Kidney (tissue), 14 donors: ENCODE results near the gene GAB2. TPM values are rescaled to one million over a fixed set of nuclear protein-coding genes. Genes with fewer than 3 reads are reported as not detected.

Experiments
- DNase-seq, 5 donors: peaks; one replicate each; pipeline ENCODE4 v3.0.0-alpha.2; 2013 to 2020
- FAIRE-seq: peaks from 2 replicates; lab custom pipeline; 2012; peaks lifted over from hg19 to GRCh38; lab: Jason Lieb, UNC
- H3K27ac ChIP-seq, 2 donors: one replicate each; pipeline ENCODE4 v1.7.0; 2013; ENCODE audit warnings: low read depth in 2 of 2, low read length in 2 of 2, inconsistent platforms in 1 of 2
- H3K27me3 ChIP-seq: one replicate; pipeline ENCODE4 v1.7.1; 2013; ENCODE audit warnings: low read length, inconsistent platforms; ENCODE audit not compliant: control insufficient read depth, insufficient read depth
- H3K36me3 ChIP-seq, 3 donors: one replicate each; pipeline versions ENCODE4 v1.7.0 to v1.7.1; 2013; ENCODE audit warnings: low read length in 3 of 3, control low read depth in 1 of 3, inconsistent platforms in 1 of 3; ENCODE audit not compliant: insufficient read depth in 3 of 3, control insufficient read depth in 2 of 3
- H3K4me1 ChIP-seq, 3 donors: one replicate each; pipeline versions ENCODE4 v1.7.0 to v1.7.1; 2013; ENCODE audit warnings: low read length in 3 of 3, inconsistent platforms in 1 of 3, low read depth in 1 of 3; ENCODE audit not compliant: control insufficient read depth in 2 of 3, insufficient read depth in 2 of 3
- H3K4me3 ChIP-seq, 3 donors: one replicate each; pipeline versions ENCODE4 v1.7.0 to v1.8.1; 2013; ENCODE audit warnings: low read length in 3 of 3, control low read depth in 1 of 3, inconsistent platforms in 1 of 3
- H3K9ac ChIP-seq, 3 donors: one replicate each; pipeline versions ENCODE4 v1.7.0 to v1.7.1; 2013; ENCODE audit warnings: low read length in 3 of 3, control low read depth in 1 of 3, inconsistent platforms in 1 of 3
- H3K9me3 ChIP-seq, 3 donors: one replicate each; pipeline versions ENCODE4 v1.7.0 to v1.7.1; 2013; ENCODE audit warnings: low read length in 3 of 3, control low read depth in 1 of 3, inconsistent platforms in 1 of 3; ENCODE audit not compliant: control insufficient read depth in 2 of 3, insufficient read depth in 1 of 3
- intact Hi-C: fragments of 100-400 bp; cut with DNase I; formaldehyde crosslinking; loops from one replicate; pipeline ENCODE4 v1.11.1; 2022
- polyA plus RNA-seq: library from polyadenylated mRNA; stranded (reverse); fragments of 350-450 nt; fragmentation: Illumina TruSeq; extraction: RNeasy Lipid Tissue Mini Kit (QIAGEN cat#74804); gene quantifications from one replicate; pipeline ENCODE4 v1.2.3, GENCODE V29; 2014; ENCODE audit warnings: low read depth, low replicate concordance; ENCODE audit not compliant: insufficient read depth
- total RNA-seq: library from RNA; stranded (reverse); fragmentation: NEBNext Ultra II Directional; extraction: Animal tissue kit (Norgen Biotek cat#: 25700); gene quantifications from one replicate; pipeline ENCODE4 v1.2.1, GENCODE V29; 2021
- TF ChIP-seq, protein P1 (sequence below): IDR thresholded peaks from 3 replicates; pipeline ENCODE4 v1.5.1; 2012; ENCODE audit warnings: mild to moderate bottlenecking, moderate library complexity, borderline replicate concordance; ENCODE audit not compliant: insufficient read depth; ENCODE audit errors: extremely low read depth
- donor health status: control.
- donor health status: control.
- donor health status: control.
- donor health status: control.
- donor health status: control.
- donor health status: DM: yes; HTN: yes; CAD: no.
- donor health status: Normal renal cell carcinoma (clear cell type).

GAB2 gene
- total and polyA plus RNA-seq, 2 donors from 2014 or later, result 3.3 to 23.6 TPM

DNA sequence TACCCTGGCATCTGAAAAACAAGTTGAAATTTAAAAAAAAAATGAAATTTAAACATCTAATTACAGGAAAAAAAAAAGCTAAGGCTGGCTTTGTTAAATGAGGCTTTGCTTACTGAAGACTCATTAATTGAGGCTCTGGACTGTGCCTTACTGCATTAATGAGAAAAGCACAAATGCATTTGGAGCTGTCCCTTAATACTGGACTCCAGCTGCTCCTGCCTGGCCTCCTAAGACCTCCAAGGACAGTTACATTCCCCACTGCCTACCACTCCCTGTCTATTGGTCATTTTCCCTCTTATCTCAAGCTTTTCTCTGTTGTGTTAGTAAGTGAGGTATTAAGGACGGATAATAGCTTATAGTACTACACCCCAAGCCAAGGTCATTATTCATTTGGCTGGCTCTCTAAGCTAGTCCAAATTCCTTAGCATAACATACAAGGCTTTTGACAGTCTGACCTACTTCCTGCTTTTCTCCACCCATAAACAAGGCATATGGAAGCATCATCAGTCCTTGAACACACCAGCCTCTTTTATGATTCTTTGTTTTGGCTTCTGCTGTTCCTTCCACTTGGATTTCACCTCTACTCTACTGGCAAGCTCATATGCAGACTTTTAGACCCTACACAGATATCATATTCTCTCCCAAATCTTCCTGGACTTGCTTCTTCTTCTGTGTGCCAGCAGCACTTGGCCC lies 166.4 kb downstream of the GAB2 start:
- TF ChIP-seq, protein P1, sequence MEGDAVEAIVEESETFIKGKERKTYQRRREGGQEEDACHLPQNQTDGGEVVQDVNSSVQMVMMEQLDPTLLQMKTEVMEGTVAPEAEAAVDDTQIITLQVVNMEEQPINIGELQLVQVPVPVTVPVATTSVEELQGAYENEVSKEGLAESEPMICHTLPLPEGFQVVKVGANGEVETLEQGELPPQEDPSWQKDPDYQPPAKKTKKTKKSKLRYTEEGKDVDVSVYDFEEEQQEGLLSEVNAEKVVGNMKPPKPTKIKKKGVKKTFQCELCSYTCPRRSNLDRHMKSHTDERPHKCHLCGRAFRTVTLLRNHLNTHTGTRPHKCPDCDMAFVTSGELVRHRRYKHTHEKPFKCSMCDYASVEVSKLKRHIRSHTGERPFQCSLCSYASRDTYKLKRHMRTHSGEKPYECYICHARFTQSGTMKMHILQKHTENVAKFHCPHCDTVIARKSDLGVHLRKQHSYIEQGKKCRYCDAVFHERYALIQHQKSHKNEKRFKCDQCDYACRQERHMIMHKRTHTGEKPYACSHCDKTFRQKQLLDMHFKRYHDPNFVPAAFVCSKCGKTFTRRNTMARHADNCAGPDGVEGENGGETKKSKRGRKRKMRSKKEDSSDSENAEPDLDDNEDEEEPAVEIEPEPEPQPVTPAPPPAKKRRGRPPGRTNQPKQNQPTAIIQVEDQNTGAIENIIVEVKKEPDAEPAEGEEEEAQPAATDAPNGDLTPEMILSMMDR, result no peak
- no peak overlapping the region for H3K9ac ChIP-seq
- peaks cover 0 to 3% (median 0%) of the 10 kb centered on the region in 3 donors for H3K4me1 ChIP-seq
- intact Hi-C loops, result no loop called here
- no peaks in the 10 kb centered on the region for H3K9me3 ChIP-seq
- no peak overlapping the region for H3K4me3 ChIP-seq
- H3K36me3 ChIP-seq, result peaks cover 0 to 5% (median 0%) of the 10 kb centered on the region in 3 donors
- no peak overlapping the region for H3K27ac ChIP-seq
- no peaks in the 10 kb centered on the region for H3K27me3 ChIP-seq
- peak in 1 of 5 donors; percentile 39 for DNase-seq
- FAIRE-seq, result no peak

DNA sequence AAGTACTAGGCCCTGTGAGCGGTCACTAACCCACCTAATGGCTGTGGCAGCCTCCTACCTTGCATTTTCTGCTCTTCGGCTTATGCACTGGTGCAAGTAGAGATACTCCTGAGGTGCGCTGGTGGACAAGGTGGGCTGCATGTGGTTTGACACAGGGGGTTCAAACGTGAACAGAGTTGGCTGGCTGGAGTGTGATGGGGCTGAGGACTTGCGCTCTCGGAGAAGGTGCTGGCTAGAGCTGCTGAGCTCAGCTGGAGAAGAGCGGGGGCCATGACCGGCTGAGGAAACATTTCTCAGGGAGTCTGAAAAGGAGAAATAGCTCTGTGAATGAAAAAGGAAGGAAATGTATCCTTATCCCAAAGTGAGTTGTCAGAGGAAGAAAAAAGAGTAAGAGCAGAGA lies 167.5 kb downstream of the GAB2 start:
- Histone ChIP-seq H3K9me3 (no peaks in the 10 kb centered on the region), H3K27ac (no peak overlapping the region), H3K9ac (no peak overlapping the region), H3K36me3 (peaks cover 0 to 5% (median 0%) of the 10 kb centered on the region in 3 donors), H3K4me1 (peaks cover 0 to 3% (median 0%) of the 10 kb centered on the region in 3 donors), H3K4me3 (no peak overlapping the region), H3K27me3 (no peaks in the 10 kb centered on the region)
- intact Hi-C loops, result no loop called here
- FAIRE-seq (no peak), DNase-seq (no peak)
- TF ChIP-seq, protein P1, result no peak

DNA sequence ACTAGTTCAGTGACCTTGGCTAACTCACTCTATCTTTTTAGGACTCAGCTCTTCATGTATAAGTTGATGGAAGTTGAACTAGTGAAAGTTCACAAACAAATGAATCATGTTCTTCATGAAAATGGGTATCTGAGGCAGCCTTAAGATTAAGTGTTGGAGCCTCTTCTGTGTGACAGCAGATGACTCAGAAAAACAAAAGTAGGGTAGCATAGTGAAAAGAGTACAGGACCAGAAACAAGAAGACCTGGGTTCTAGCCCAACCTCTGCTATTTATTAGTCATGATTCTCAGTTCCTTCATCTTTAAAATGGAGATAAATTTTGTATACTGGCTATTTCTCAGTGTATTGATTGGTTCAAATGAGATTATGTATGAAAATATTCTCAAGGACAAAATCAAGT lies 168.7 kb downstream of the GAB2 start:
- no peak for DNase-seq
- FAIRE-seq, result no peak
- peaks cover 0 to 5% (median 0%) of the 10 kb centered on the region in 3 donors for H3K36me3 ChIP-seq
- no peak overlapping the region for H3K27ac ChIP-seq
- TF ChIP-seq, protein P1, result no peak
- peaks cover 0 to 3% (median 0%) of the 10 kb centered on the region in 3 donors for H3K4me1 ChIP-seq
- intact Hi-C loops, result no loop called here
- H3K4me3 ChIP-seq, result no peak overlapping the region
- H3K27me3 ChIP-seq, result no peaks in the 10 kb centered on the region
- no peak overlapping the region for H3K9ac ChIP-seq
- no peaks in the 10 kb centered on the region for H3K9me3 ChIP-seq
